GM12872 (cell line): Measurements from ENCODE around the gene C2.

Experiments used
- CTCF ChIP-seq: IDR thresholded peaks from 3 replicates; pipeline ENCODE4 v1.5.1; 2011; ENCODE audit warnings: low read depth, mild to moderate bottlenecking, low read length, moderate library complexity; ENCODE audit not compliant: insufficient read depth

C2 gene

DNA sequence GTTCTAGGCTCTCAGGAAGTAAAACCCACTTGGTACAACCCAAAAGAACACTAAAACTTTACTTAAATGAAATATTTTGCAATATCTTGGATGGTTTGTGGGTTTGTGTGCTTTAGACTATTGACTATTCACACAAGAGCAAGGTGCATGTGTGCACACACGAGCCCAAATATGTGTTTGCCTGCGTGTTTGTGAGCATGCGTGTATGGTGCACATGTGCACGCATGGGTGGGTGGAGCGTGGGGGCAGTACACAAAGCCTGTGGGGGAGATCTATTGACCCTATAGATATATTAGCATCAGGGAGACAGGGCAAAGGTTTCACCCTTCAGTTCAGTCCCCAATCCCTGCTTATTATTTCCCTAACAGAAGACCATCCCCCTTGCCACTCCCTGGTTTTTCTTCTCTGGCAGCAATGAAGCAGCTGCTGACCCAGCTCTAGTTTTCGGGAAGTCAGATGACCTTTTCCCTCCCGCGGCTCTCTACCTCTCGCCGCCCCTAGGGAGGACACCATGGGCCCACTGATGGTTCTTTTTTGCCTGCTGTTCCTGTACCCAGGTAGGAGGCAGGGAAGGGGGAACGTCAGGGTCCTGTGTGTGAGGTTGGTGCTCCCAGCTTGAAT, at the start of gene C2:
TSS of gene C2 (plus strand) at position 476 of the 621 bp plus-strand sequence. CDS start at position 512, 36 bp downstream.
- no peak for TF ChIP-seq CTCF

DNA sequence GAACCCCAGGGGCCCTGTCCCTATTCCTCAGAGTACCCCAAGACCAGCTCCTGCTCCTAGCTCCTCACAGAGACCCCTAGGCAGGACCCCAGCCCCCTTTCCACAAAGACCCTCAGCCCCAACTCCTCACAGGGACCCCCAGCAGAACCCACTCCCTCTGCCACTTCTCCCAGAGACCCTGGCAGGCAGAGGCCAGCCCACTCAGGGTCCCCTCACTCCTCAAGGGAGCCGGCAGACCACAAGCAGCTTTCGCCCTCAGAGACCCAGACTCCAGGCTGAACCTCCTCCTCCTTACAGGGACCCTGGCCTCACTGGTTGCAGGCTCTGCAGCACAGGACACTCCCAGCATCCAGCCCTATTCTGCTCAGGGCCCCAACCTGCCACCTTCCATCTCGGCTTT, 49.3 kb upstream of the C2 start:
- no peak for TF ChIP-seq CTCF

DNA sequence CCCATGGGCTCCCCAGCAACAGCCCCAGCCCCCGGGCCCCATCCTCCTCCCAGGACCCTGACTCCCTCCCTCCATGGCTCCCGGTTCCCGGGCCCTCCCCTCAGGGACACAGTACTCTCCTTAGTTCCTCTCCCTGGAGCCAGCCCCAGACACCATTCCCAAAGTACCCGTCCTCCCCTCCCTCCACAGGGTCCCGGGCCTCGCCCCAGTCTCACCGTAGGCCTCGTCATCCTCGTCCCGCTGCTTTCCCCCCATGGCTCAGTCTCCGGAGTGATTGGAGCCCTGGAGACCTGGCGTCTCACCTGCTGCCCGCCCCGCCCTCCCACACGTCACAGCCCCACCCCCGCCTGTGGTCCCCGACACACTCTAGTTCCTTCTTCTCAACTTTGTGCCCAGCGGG, 48.8 kb upstream of the C2 start, which contains the start of gene SLC44A4:
TSS of gene SLC44A4 (minus strand) at position 272 of the 400 bp plus-strand sequence. CDS start at position 255, 17 bp downstream.
- no peak for TF ChIP-seq CTCF

- no peak for TF ChIP-seq CTCF
Observed at GRCh38 chr6:31879143-31879542, 48.4 kb upstream of the C2 start.

- no peak for TF ChIP-seq CTCF
Observed at GRCh38 chr6:31879901-31880300, 47.6 kb upstream of the C2 start.

- no peak for TF ChIP-seq CTCF
Observed at GRCh38 chr6:31880616-31881015, 46.9 kb upstream of the C2 start.

- no peak for TF ChIP-seq CTCF
Observed at GRCh38 chr6:31881136-31881859, 46.2 kb upstream of the C2 start.
